ENCODE measurements around the gene BAMBI. TPM values are rescaled to one million over a fixed set of nuclear protein-coding genes. Genes with fewer than 3 reads are reported as not detected.

BAMBI gene
- total and polyA plus RNA-seq, 4 donors = 4.8 to 34.5 (median 18.5) TPM

- no peaks in the 10 kb centered on the region for H3K9me3 ChIP-seq (ENCODE audit: control insufficient read depth, low read length)
- WGBS, 2 donors = 0% methylated on average over 1 of the region's 1 CpG
- intact Hi-C loops (cut with DNase I) = loop anchor here in 1 of 2 donors (2.0 to 5.0 kb wide), 2 partner anchors 37 to 230 kb away; no protein-coding TSS in a partner anchor
Observed at GRCh38 chr10:28680358-28680752, 3.0 kb downstream of the BAMBI start.

DNA sequence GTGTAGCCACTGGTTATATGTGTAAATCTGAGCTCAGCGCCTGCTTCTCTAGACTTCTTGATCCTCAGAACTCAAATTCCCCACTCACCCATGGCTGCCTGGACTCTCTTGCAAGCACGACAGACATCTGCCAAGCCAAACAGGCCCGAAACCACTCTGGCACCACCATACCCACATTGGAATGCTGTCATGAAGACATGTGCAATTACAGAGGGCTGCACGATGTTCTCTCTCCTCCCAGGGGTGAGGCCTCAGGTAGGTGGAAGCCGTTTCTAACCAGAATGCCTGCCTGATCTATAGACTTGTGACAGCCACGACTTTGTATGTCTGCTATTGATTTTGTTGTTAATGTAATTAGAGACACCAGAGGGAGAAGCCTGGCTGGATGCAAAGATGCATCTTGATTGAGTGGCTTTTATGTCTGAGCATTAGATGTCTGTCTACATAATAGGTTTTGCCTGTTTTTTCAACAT lies 4.0 kb downstream of the BAMBI start:
- Histone ChIP-seq H3K27ac (ENCODE audit: low read depth in 1 of 2, low read length in 2 of 2) (peak overlapping the region in 1 of 2 donors; percentile 26), H3K4me3 (ENCODE audit: low read length in 2 of 2) (peak overlapping the region; percentile 48 to 96), H3K9me3 (ENCODE audit: control insufficient read depth, low read length) (no peaks in the 10 kb centered on the region), H3K27me3 (ENCODE audit: control insufficient read depth in 1 of 2, insufficient read depth in 2 of 2, low read length in 1 of 2) (no peaks in the 10 kb centered on the region), H3K36me3 (ENCODE audit: control insufficient read depth in 1 of 2, insufficient read depth in 2 of 2, low read length in 1 of 2) (peaks cover 0 to 4% of the 10 kb centered on the region in 2 donors), H3K4me1 (ENCODE audit: control insufficient read depth in 1 of 2, insufficient read depth in 2 of 2, low read length in 2 of 2) (no peaks in the 10 kb centered on the region)
- intact Hi-C loops (cut with DNase I) = loop anchor here in 1 of 2 donors (2.0 to 5.0 kb wide), 2 partner anchors 36 to 229 kb away; no protein-coding TSS in a partner anchor
- DNase-seq (peak in 1 of 2 donors; percentile 75), ATAC-seq (ENCODE audit: low FRiP score) (no peak)
- 8 to 11% methylated on average over 6 of the region's 6 CpGs for WGBS, 2 donors

More at GRCh38 chr10:28680358-28680752, 3.0 kb downstream of the BAMBI start:
- peak overlapping the region; percentile 96 for H3K4me3 ChIP-seq (ENCODE audit: low read length in 2 of 2)
- ATAC-seq (ENCODE audit: low FRiP score) (no peak), DNase-seq (no peak)
- no peaks in the 10 kb centered on the region for H3K4me1 ChIP-seq (ENCODE audit: control insufficient read depth in 1 of 2, insufficient read depth in 2 of 2, low read length in 2 of 2)
- no peak overlapping the region for H3K27ac ChIP-seq (ENCODE audit: low read depth in 1 of 2, low read length in 2 of 2)
- peaks cover 0 to 4% of the 10 kb centered on the region in 2 donors for H3K36me3 ChIP-seq (ENCODE audit: control insufficient read depth in 1 of 2, insufficient read depth in 2 of 2, low read length in 1 of 2)
- no peaks in the 10 kb centered on the region for H3K27me3 ChIP-seq (ENCODE audit: control insufficient read depth in 1 of 2, insufficient read depth in 2 of 2, low read length in 1 of 2)

DNA sequence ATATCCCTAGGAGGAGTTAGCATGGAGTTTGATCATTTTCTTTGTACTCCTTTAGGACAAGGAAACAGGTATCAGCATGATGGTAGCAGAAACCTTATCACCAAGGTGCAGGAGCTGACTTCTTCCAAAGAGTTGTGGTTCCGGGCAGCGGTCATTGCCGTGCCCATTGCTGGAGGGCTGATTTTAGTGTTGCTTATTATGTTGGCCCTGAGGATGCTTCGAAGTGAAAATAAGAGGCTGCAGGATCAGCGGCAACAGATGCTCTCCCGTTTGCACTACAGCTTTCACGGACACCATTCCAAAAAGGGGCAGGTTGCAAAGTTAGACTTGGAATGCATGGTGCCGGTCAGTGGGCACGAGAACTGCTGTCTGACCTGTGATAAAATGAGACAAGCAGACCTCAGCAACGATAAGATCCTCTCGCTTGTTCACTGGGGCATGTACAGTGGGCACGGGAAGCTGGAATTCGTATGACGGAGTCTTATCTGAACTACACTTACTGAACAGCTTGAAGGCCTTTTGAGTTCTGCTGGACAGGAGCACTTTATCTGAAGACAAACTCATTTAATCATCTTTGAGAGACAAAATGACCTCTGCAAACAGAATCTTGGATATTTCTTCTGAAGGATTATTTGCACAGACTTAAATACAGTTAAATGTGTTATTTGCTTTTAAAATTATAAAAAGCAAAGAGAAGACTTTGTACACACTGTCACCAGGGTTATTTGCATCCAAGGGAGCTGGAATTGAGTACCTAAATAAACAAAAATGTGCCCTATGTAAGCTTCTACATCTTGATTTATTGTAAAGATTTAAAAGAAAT lies 4.8 kb downstream of the BAMBI start:
- Histone ChIP-seq H3K36me3 (ENCODE audit: control insufficient read depth in 1 of 2, insufficient read depth in 2 of 2, low read length in 1 of 2) (peaks cover 0 to 4% of the 10 kb centered on the region in 2 donors), H3K27ac (ENCODE audit: low read depth in 1 of 2, low read length in 2 of 2) (no peak overlapping the region), H3K9me3 (ENCODE audit: control insufficient read depth, low read length) (no peaks in the 10 kb centered on the region), H3K4me3 (ENCODE audit: low read length in 2 of 2) (no peak overlapping the region), H3K4me1 (ENCODE audit: control insufficient read depth in 1 of 2, insufficient read depth in 2 of 2, low read length in 2 of 2) (peaks cover under 1 to 1% of the 10 kb centered on the region in 2 donors), H3K27me3 (ENCODE audit: control insufficient read depth in 1 of 2, insufficient read depth in 2 of 2, low read length in 1 of 2) (no peaks in the 10 kb centered on the region)
- intact Hi-C loops (cut with DNase I) = loop anchor here in 1 of 2 donors (2.0 to 5.0 kb wide), 2 partner anchors 35 to 229 kb away; no protein-coding TSS in a partner anchor
- DNase-seq (no peak), ATAC-seq (ENCODE audit: low FRiP score) (no peak)
- 52 to 64% methylated on average over 14 of the region's 14 CpGs for WGBS, 2 donors

DNA sequence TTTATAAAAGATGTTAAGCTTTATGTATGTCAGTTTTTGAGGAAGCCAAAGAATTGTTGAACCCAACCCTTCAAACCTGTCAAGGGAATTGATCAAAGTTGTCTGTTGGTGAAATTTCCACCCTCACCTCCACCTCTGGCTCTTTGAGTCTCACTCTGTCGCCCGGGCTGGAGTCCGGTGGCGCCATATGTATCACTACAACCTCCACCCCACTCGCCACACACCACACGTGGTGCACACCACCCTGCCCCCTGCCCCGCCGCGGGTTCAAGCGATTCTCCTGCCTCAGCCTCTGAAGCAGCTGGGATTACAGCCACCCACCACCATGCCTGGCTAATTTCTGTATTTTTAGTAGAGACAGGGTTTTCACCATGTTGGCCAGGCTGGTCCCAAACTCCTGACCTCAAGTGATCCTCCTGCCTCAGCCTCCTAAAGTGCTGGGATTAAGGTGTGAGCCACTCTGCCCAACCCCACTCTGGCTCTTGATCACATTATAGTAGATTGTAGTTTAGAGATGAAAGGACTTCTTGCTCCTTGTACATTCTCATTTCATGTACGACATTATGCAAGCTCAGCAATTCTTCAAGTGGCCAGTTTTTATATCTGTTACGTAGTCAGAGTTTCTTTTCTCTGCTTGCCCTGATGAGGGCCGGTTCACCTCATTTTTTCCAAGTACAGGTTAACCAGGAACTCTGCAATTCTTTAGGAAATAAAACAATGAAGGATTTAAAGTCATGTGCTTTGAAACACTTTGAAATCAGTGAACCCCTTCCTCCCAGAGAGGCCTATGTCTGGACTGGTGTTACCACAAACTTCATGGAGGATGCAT lies 7.0 kb downstream of the BAMBI start:
- Histone ChIP-seq H3K27ac (ENCODE audit: low read depth in 1 of 2, low read length in 2 of 2) (no peak overlapping the region), H3K4me3 (ENCODE audit: low read length in 2 of 2) (no peak overlapping the region), H3K9me3 (ENCODE audit: control insufficient read depth, low read length) (no peaks in the 10 kb centered on the region), H3K27me3 (ENCODE audit: control insufficient read depth in 1 of 2, insufficient read depth in 2 of 2, low read length in 1 of 2) (no peaks in the 10 kb centered on the region), H3K4me1 (ENCODE audit: control insufficient read depth in 1 of 2, insufficient read depth in 2 of 2, low read length in 2 of 2) (peaks cover 4 to 7% of the 10 kb centered on the region in 2 donors), H3K36me3 (ENCODE audit: control insufficient read depth in 1 of 2, insufficient read depth in 2 of 2, low read length in 1 of 2) (peaks cover 0 to 4% of the 10 kb centered on the region in 2 donors)
- 94 to 95% methylated on average over 13 of the region's 13 CpGs for WGBS, 2 donors
- ATAC-seq (ENCODE audit: low FRiP score) = no peak
- no peak for DNase-seq
- intact Hi-C loops (cut with DNase I) = loop anchor here in 1 of 2 donors (5.0 kb wide), 1 partner anchor 33 kb away; no protein-coding TSS in a partner anchor

GRCh38 chr10:28684986-28685580 lies 7.8 kb downstream of the BAMBI start:
- 84% methylated on average over 5 of the region's 5 CpGs for WGBS, 2 donors
- intact Hi-C loops (cut with DNase I) = loop anchor here in 1 of 2 donors (5.0 kb wide), 1 partner anchor 32 kb away; no protein-coding TSS in a partner anchor

GRCh38 chr10:28685717-28686116 lies 8.4 kb downstream of the BAMBI start:
- H3K27me3 ChIP-seq (ENCODE audit: control insufficient read depth in 1 of 2, insufficient read depth in 2 of 2, low read length in 1 of 2) = no peaks in the 10 kb centered on the region
- no peak overlapping the region for H3K27ac ChIP-seq (ENCODE audit: low read depth in 1 of 2, low read length in 2 of 2)
- no peaks in the 10 kb centered on the region for H3K9me3 ChIP-seq (ENCODE audit: control insufficient read depth, low read length)
- peaks cover 0 to 4% of the 10 kb centered on the region in 2 donors for H3K36me3 ChIP-seq (ENCODE audit: control insufficient read depth in 1 of 2, insufficient read depth in 2 of 2, low read length in 1 of 2)
- intact Hi-C loops (cut with DNase I) = no loop called here
- ATAC-seq (ENCODE audit: low FRiP score) = no peak
- no peak overlapping the region for H3K4me3 ChIP-seq (ENCODE audit: low read length in 2 of 2)
- no peak for DNase-seq
- WGBS, 2 donors = 94% methylated on average over 5 of the region's 5 CpGs
- H3K4me1 ChIP-seq (ENCODE audit: control insufficient read depth in 1 of 2, insufficient read depth in 2 of 2, low read length in 2 of 2) = peaks cover 4 to 7% of the 10 kb centered on the region in 2 donors

More at GRCh38 chr10:28684986-28685580, 7.8 kb downstream of the BAMBI start:
- H3K9me3 ChIP-seq (ENCODE audit: control insufficient read depth, low read length) = no peaks in the 10 kb centered on the region
- ATAC-seq (ENCODE audit: low FRiP score) (no peak), DNase-seq (no peak)
- H3K4me1 ChIP-seq (ENCODE audit: control insufficient read depth in 1 of 2, insufficient read depth in 2 of 2, low read length in 2 of 2) = peaks cover 4 to 7% of the 10 kb centered on the region in 2 donors
- no peak overlapping the region for H3K4me3 ChIP-seq (ENCODE audit: low read length in 2 of 2)
- no peak overlapping the region for H3K27ac ChIP-seq (ENCODE audit: low read depth in 1 of 2, low read length in 2 of 2)
- H3K27me3 ChIP-seq (ENCODE audit: control insufficient read depth in 1 of 2, insufficient read depth in 2 of 2, low read length in 1 of 2) = no peaks in the 10 kb centered on the region
- peaks cover 0 to 4% of the 10 kb centered on the region in 2 donors for H3K36me3 ChIP-seq (ENCODE audit: control insufficient read depth in 1 of 2, insufficient read depth in 2 of 2, low read length in 1 of 2)

DNA sequence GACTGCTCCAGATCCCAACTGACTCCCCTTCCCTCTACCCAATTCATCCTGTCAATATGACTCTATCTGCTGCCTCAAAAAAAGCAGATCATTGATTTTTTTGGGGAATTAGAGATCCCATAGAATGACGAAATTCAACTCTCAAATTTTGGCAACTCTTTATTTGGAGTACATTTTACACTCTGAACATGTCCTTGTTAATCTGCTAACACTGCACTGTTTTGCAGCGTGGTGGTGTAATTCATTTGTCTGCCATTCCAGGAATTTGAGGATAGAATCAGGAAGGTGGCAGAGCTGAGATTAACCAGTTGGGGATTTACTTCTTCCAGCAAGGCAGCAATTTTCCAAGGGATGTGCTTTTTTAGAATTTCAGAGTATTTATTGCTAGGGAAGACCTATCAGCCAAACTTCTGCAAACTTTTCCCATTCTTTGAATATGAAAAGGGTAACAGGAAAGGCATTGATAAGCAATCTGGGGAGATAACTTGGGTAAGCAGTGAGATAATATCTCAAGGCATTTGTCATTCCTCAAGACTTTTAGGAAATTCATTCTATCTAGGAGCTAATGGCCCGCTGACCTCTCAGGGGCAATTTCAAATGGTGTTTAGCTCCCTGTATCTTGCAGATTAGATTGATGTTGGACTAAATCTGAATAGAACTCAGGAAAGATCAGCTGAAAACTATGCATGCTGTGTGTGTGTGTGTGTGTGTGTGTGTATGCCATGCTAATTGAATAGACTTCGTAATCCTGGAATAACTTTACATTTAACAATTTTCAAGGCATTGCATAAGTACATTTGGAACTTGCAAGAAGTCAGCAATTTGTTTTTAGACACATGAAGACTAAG lies 9.7 kb downstream of the BAMBI start:
- H3K27ac ChIP-seq (ENCODE audit: low read depth in 1 of 2, low read length in 2 of 2) = no peak overlapping the region
- no peak overlapping the region for H3K4me3 ChIP-seq (ENCODE audit: low read length in 2 of 2)
- H3K27me3 ChIP-seq (ENCODE audit: control insufficient read depth in 1 of 2, insufficient read depth in 2 of 2, low read length in 1 of 2) = no peaks in the 10 kb centered on the region
- 24 to 34% methylated on average over 4 of the region's 4 CpGs for WGBS, 2 donors
- intact Hi-C loops (cut with DNase I) = no loop called here
- peaks cover 0 to 1% of the 10 kb centered on the region in 2 donors for H3K36me3 ChIP-seq (ENCODE audit: control insufficient read depth in 1 of 2, insufficient read depth in 2 of 2, low read length in 1 of 2)
- peaks cover 4 to 7% of the 10 kb centered on the region in 2 donors for H3K4me1 ChIP-seq (ENCODE audit: control insufficient read depth in 1 of 2, insufficient read depth in 2 of 2, low read length in 2 of 2)
- DNase-seq = no peak
- no peak for ATAC-seq (ENCODE audit: low FRiP score)
- H3K9me3 ChIP-seq (ENCODE audit: control insufficient read depth, low read length) = no peaks in the 10 kb centered on the region

All from aorta (tissue), 5 donors.